GM12801 (cell line): Measurements from ENCODE around the gene CTNND2.

Experiments used
- CTCF ChIP-seq: IDR thresholded peaks from one replicate; pipeline ENCODE4 v1.5.1; 2011; ENCODE audit warnings: control low read depth; ENCODE audit not compliant: insufficient read length; ENCODE audit errors: extremely low read depth

The CTNND2 gene

GRCh38 chr5:11230890-11231289 lies 673.4 kb downstream of the CTNND2 start:
- no peak for TF ChIP-seq CTCF

GRCh38 chr5:11227064-11227463 lies 677.2 kb downstream of the CTNND2 start:
- TF ChIP-seq CTCF: no peak

GRCh38 chr5:11224436-11225187 lies 679.6 kb downstream of the CTNND2 start:
- TF ChIP-seq CTCF: no peak

- no peak for TF ChIP-seq CTCF
These were observed 682.1 kb downstream of the CTNND2 start for GRCh38 chr5:11222169-11222568.

- no peak for TF ChIP-seq CTCF
These were observed 689.2 kb downstream of the CTNND2 start for GRCh38 chr5:11214864-11215644.

GRCh38 chr5:11212706-11213105 lies 691.5 kb downstream of the CTNND2 start:
- no peak for TF ChIP-seq CTCF

- TF ChIP-seq CTCF: no peak
These were observed 706.5 kb downstream of the CTNND2 start for GRCh38 chr5:11197726-11198125.
